ENCODE data around the gene DNAJB4.

DNA sequence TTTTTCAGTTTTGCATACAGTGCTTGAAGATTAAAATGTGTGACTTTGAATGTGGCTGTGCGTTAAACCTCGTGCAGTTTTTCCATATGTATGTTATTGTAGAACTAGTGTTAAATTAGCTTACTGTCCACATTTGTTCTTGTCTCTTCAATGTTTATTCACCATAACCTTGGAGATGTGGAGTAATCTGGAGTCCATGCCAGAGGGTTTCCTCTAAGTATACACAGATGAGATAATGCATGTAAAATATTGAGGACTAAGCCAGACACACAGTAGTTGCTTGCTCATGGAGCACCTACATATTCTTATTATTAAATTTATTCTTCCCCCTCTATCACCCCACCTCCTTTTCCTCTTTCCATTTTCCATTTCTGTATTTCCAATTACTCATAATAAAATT is 33.3 kb downstream of the DNAJB4 start:
- TF ChIP-seq ZNF326 (CRISPR knock-in tag; IDR thresholded peaks at IDR 0.05; ENCODE audit: borderline replicate concordance) (no peak), NCOA2 (CRISPR knock-in tag; IDR thresholded peaks at IDR 0.05) (no peak), ZNF549 (CRISPR knock-in tag; IDR thresholded peaks at IDR 0.05) (no peak)
- TF ChIP-seq, protein P1, sequence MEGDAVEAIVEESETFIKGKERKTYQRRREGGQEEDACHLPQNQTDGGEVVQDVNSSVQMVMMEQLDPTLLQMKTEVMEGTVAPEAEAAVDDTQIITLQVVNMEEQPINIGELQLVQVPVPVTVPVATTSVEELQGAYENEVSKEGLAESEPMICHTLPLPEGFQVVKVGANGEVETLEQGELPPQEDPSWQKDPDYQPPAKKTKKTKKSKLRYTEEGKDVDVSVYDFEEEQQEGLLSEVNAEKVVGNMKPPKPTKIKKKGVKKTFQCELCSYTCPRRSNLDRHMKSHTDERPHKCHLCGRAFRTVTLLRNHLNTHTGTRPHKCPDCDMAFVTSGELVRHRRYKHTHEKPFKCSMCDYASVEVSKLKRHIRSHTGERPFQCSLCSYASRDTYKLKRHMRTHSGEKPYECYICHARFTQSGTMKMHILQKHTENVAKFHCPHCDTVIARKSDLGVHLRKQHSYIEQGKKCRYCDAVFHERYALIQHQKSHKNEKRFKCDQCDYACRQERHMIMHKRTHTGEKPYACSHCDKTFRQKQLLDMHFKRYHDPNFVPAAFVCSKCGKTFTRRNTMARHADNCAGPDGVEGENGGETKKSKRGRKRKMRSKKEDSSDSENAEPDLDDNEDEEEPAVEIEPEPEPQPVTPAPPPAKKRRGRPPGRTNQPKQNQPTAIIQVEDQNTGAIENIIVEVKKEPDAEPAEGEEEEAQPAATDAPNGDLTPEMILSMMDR (CRISPR knock-in tag; IDR thresholded peaks at IDR 0.05) = no peak
- TF ChIP-seq, protein P2, sequence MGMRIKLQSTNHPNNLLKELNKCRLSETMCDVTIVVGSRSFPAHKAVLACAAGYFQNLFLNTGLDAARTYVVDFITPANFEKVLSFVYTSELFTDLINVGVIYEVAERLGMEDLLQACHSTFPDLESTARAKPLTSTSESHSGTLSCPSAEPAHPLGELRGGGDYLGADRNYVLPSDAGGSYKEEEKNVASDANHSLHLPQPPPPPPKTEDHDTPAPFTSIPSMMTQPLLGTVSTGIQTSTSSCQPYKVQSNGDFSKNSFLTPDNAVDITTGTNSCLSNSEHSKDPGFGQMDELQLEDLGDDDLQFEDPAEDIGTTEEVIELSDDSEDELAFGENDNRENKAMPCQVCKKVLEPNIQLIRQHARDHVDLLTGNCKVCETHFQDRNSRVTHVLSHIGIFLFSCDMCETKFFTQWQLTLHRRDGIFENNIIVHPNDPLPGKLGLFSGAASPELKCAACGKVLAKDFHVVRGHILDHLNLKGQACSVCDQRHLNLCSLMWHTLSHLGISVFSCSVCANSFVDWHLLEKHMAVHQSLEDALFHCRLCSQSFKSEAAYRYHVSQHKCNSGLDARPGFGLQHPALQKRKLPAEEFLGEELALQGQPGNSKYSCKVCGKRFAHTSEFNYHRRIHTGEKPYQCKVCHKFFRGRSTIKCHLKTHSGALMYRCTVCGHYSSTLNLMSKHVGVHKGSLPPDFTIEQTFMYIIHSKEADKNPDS (CRISPR knock-in tag; IDR thresholded peaks at IDR 0.05) = no peak
